Neuronal stem cell (in vitro differentiated cells): ENCODE measurements around the gene AGFG2.

Source experiments
- DNase-seq: peaks from one replicate; pipeline ENCODE4 v3.0.0-alpha.2; 2013; ENCODE audit warnings: low spot score
- H2AFZ ChIP-seq: one replicate; pipeline ENCODE4 v1.6.1; 2013; ENCODE audit warnings: mild to moderate bottlenecking, low read length, inconsistent platforms
- H2AK5ac ChIP-seq: 2 replicates; pipeline ENCODE4 v1.6.1; 2013; ENCODE audit warnings: low read depth, mild to moderate bottlenecking, inconsistent platforms, low read length, moderate library complexity, mixed read lengths
- H2BK120ac ChIP-seq: 2 replicates; pipeline ENCODE4 v1.6.1; 2013; ENCODE audit warnings: low read depth, mild to moderate bottlenecking, inconsistent platforms, low read length, moderate library complexity, mixed read lengths
- H2BK12ac ChIP-seq: one replicate; pipeline ENCODE4 v1.6.1; 2013; ENCODE audit warnings: low read length, inconsistent platforms
- H2BK15ac ChIP-seq: 2 replicates; pipeline ENCODE4 v1.6.1; 2013; ENCODE audit warnings: mild to moderate bottlenecking, low read length, inconsistent platforms, mixed read lengths
- H2BK5ac ChIP-seq: one replicate; pipeline ENCODE4 v1.6.1; 2013; ENCODE audit warnings: inconsistent platforms, mild to moderate bottlenecking, low read length, moderate library complexity
- H3K14ac ChIP-seq: one replicate; pipeline ENCODE4 v1.6.1; 2013; ENCODE audit warnings: low read length, inconsistent platforms
- H3K18ac ChIP-seq: 2 replicates; pipeline ENCODE4 v1.6.1; 2013; ENCODE audit warnings: low read length, inconsistent platforms
- H3K23ac ChIP-seq: 2 replicates; pipeline ENCODE4 v1.6.1; 2013; ENCODE audit warnings: low read depth, mild to moderate bottlenecking, mixed read lengths, low read length, inconsistent platforms; ENCODE audit not compliant: poor library complexity
- H3K27ac ChIP-seq: replicated peaks from 3 replicates; pipeline ENCODE4 v1.5.1; 2013; ENCODE audit warnings: low read length, inconsistent platforms
- H3K27me3 ChIP-seq, 3 experiments: 2 replicates each; pipeline ENCODE4 v1.6.1; 2013; ENCODE audit warnings: low read length in 3 of 3, mild to moderate bottlenecking in 2 of 3, inconsistent platforms in 1 of 3, low read depth in 1 of 3, mixed read lengths in 1 of 3, moderate library complexity in 1 of 3; ENCODE audit not compliant: control insufficient read depth in 3 of 3, insufficient read depth in 3 of 3
- H3K36me3 ChIP-seq, 2 donors: replicated peaks in 1 of 2; 2 replicates each; pipeline ENCODE4 v1.6.1; 2013; ENCODE audit warnings: low read length in 2 of 2; ENCODE audit not compliant: control insufficient read depth in 2 of 2, insufficient read depth in 2 of 2
- H3K4ac ChIP-seq: 2 replicates; pipeline ENCODE4 v1.6.1; 2013; ENCODE audit warnings: inconsistent platforms, mild to moderate bottlenecking, low read length, moderate library complexity
- H3K4me1 ChIP-seq, 2 donors: 1 replicate in 1 of 2; 2 replicates in 1 of 2; pipeline ENCODE4 v1.6.1; 2013; ENCODE audit warnings: low read length in 2 of 2, low read depth in 1 of 2; ENCODE audit not compliant: control insufficient read depth in 2 of 2, insufficient read depth in 1 of 2
- H3K4me2 ChIP-seq: one replicate; pipeline ENCODE4 v1.6.1; 2013; ENCODE audit warnings: mild to moderate bottlenecking, low read length, inconsistent platforms; ENCODE audit not compliant: insufficient read depth, poor library complexity, severe bottlenecking
- H3K4me3 ChIP-seq, 2 donors: 2 replicates each; pipeline ENCODE4 v1.5.1; 2013; ENCODE audit warnings: low read length in 2 of 2, mild to moderate bottlenecking in 2 of 2, inconsistent platforms in 1 of 2, moderate library complexity in 1 of 2
- H3K79me1 ChIP-seq: one replicate; pipeline ENCODE4 v1.6.1; 2013; ENCODE audit warnings: low read depth, mild to moderate bottlenecking, inconsistent platforms, low read length, moderate library complexity
- H3K9ac ChIP-seq: one replicate; pipeline ENCODE4 v1.6.1; 2013; ENCODE audit warnings: mild to moderate bottlenecking, low read depth, low read length, inconsistent platforms; ENCODE audit not compliant: poor library complexity
- H3K9me3 ChIP-seq, 2 donors: replicated peaks in 1 of 2; 2 replicates each; pipeline versions ENCODE3 to v1.6.1; 2013; ENCODE audit warnings: low read length in 2 of 2, mild to moderate bottlenecking in 2 of 2, inconsistent platforms in 1 of 2, low read depth in 1 of 2, mixed read lengths in 1 of 2, moderate library complexity in 1 of 2; ENCODE audit not compliant: control insufficient read depth in 2 of 2, insufficient read depth in 1 of 2
- H4K8ac ChIP-seq: one replicate; pipeline ENCODE4 v1.6.1; 2013; ENCODE audit warnings: low read depth, mild to moderate bottlenecking, inconsistent platforms, low read length, moderate library complexity
- H4K91ac ChIP-seq: one replicate; pipeline ENCODE4 v1.6.1; 2013; ENCODE audit warnings: low read length, low read depth, mild to moderate bottlenecking, inconsistent platforms; ENCODE audit not compliant: poor library complexity
- WGBS, 2 donors: extraction: QIAGEN DNeasy Blood & Tissue Kit; methylation state at CpG; one replicate each; pipeline ENCODE4 v1.1.7; 2013; ENCODE audit warnings: missing lambda C conversion rate in 2 of 2, mixed read lengths in 1 of 2; ENCODE audit not compliant: insufficient read length in 2 of 2, insufficient replicate concordance in 1 of 2; ENCODE audit errors: extremely low coverage in 2 of 2; 5-methylcytosine and 5-hydroxymethylcytosine counted together

Gene AGFG2

DNA sequence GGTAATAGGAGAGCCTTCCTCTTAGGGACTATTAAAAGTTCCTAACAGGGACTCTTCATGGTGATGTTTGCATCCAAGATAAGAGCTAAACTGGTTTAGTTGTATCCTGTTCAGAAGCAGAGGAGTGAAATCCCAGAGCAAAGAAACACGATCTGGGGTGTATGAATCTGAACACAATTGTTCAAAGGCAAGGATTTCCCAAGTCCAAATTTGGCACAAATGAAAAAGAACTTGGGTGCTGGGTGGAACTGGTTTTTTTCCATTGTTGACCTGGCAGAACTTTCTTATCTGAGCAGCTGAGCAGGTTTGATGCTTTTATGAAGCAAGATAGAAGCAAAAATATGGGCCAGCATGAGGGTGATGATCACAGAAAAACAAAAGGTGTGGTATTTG lies 6.0 kb downstream of the AGFG2 start:
- Histone ChIP-seq H2AFZ (no peak overlapping the region), H3K9ac (no peak overlapping the region), H3K14ac (no peak overlapping the region), H2BK5ac (no peak overlapping the region), H3K4me2 (no peak overlapping the region), H3K79me1 (no peaks in the 10 kb centered on the region), H3K4ac (no peak overlapping the region), H2AK5ac (no peak overlapping the region), H3K4me3 (no peak overlapping the region), H3K18ac (no peak overlapping the region), H2BK120ac (no peak overlapping the region), H2BK12ac (no peak overlapping the region), H4K91ac (no peak overlapping the region), H3K23ac (no peak overlapping the region), H3K36me3 (peaks cover 3 to 13% of the 10 kb centered on the region in 2 donors), H3K27me3 (peaks cover 0 to 3% (median 0%) of the 10 kb centered on the region in 3 experiments), H3K9me3 (no peaks in the 10 kb centered on the region), H2BK15ac (no peak overlapping the region), H4K8ac (no peak overlapping the region), H3K4me1 (peaks cover 10 to 32% of the 10 kb centered on the region in 2 donors), H3K27ac (no peak overlapping the region)
- no peak for DNase-seq
- no CpG with 5 or more reads among the region's 1 CpG for WGBS, 2 donors

DNA sequence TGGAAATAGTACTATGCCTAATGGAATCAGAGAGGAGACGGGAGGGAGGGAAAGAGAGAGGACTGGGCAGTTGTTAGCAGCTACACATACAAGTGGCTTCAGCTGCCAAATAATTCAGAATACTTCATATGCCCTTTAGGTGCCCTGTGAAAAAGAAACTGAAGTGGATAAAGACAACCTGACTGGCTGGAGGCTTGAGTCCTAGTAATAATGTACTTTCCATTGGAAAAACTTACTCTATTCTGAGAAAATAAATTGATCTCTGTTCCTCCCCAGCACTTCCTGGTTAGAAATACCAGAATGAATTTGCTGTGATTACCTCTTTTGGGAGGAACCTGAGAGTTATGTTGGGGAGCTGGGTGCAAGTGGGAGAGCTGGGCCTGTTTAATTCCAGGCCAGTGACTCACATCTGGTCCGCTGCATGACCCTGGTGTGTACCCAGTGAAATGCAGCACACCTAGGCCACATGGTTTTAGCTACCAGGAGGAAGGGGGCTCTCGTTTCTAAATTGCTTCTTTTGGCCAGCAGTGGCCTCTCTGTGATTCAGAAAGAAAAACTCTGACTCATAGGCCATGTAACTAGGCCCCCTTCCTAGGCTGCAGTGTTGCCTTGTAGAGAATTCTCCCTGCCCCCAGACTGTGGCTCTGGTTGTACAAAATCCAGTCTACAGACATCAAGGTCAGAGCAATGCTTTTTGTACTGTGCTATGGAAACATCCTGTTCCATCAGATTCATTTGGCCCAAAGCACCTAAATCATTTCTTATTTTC lies 6.5 kb downstream of the AGFG2 start:
- peaks cover 8 to 32% of the 10 kb centered on the region in 2 donors for H3K4me1 ChIP-seq
- WGBS, 2 donors = no CpG with 5 or more reads among the region's 3 CpGs
- H3K23ac ChIP-seq = no peak overlapping the region
- H3K4me2 ChIP-seq = no peak overlapping the region
- H3K4me3 ChIP-seq = no peak overlapping the region
- no peaks in the 10 kb centered on the region for H3K9me3 ChIP-seq
- no peaks in the 10 kb centered on the region for H3K27me3 ChIP-seq
- H2AK5ac ChIP-seq = no peak overlapping the region
- no peak overlapping the region for H3K27ac ChIP-seq
- no peak overlapping the region for H2BK120ac ChIP-seq
- no peak overlapping the region for H2BK12ac ChIP-seq
- peaks cover 5 to 17% of the 10 kb centered on the region in 2 donors for H3K36me3 ChIP-seq
- H3K14ac ChIP-seq = no peak overlapping the region
- DNase-seq = no peak
- H2AFZ ChIP-seq = peak overlapping the region; percentile 17
- no peak overlapping the region for H4K8ac ChIP-seq
- H3K79me1 ChIP-seq = no peaks in the 10 kb centered on the region
- H3K4ac ChIP-seq = no peak overlapping the region
- H3K18ac ChIP-seq = no peak overlapping the region
- H3K9ac ChIP-seq = no peak overlapping the region
- H2BK5ac ChIP-seq = no peak overlapping the region
- H2BK15ac ChIP-seq = no peak overlapping the region
- no peak overlapping the region for H4K91ac ChIP-seq

GRCh38 chr7:100546129-100546925 lies 7.3 kb downstream of the AGFG2 start:
- Histone ChIP-seq H3K14ac (no peak overlapping the region), H2AFZ (peak overlapping the region; percentile 17), H3K36me3 (peaks cover 5 to 21% of the 10 kb centered on the region in 2 donors), H3K27me3 (no peaks in the 10 kb centered on the region), H3K23ac (no peak overlapping the region), H2BK12ac (no peak overlapping the region), H3K4me2 (no peak overlapping the region), H3K4me3 (no peak overlapping the region), H4K8ac (no peak overlapping the region), H3K4me1 (peaks cover 8 to 32% of the 10 kb centered on the region in 2 donors), H3K9me3 (no peaks in the 10 kb centered on the region), H2AK5ac (no peak overlapping the region), H3K18ac (no peak overlapping the region), H3K4ac (no peak overlapping the region), H4K91ac (no peak overlapping the region), H2BK5ac (no peak overlapping the region), H2BK15ac (no peak overlapping the region), H2BK120ac (no peak overlapping the region), H3K9ac (no peak overlapping the region), H3K79me1 (no peaks in the 10 kb centered on the region), H3K27ac (no peak overlapping the region)
- no peak for DNase-seq
- no CpG with 5 or more reads among the region's 10 CpGs for WGBS, 2 donors
